GM13977 (cell line): Measurements from ENCODE around the gene CRYBA2.

Experiments used
- DNase-seq: peaks from one replicate; pipeline ENCODE4 v3.0.0; 2012; ENCODE audit warnings: low spot score
- CTCF ChIP-seq: IDR thresholded peaks from 2 replicates; pipeline ENCODE4 v1.5.1; 2012; ENCODE audit warnings: mild to moderate bottlenecking, control low read depth; ENCODE audit not compliant: insufficient read depth; ENCODE audit errors: extremely low read depth, missing control alignments
- in situ Hi-C: fragments of 300-500 bp; cut with MboI; formaldehyde crosslinking; loops from one replicate; pipeline ENCODE4 v1.12.0; 2022; ENCODE audit warnings: low sequenced_read_pairs, low pct_unique_long_range_greater_than_20kb, mixed read lengths, inconsistent platforms; ENCODE audit not compliant: unreplicated experiment

The CRYBA2 gene

GRCh38 chr2:219009294-219009693 is 16.1 kb upstream of the CRYBA2 start:
- no peak for DNase-seq
- no peak for TF ChIP-seq CTCF
- in situ Hi-C loops, result no loop called here

GRCh38 chr2:219003979-219004378 is 10.8 kb upstream of the CRYBA2 start:
- no peak for TF ChIP-seq CTCF

GRCh38 chr2:219003267-219003634 is 10.0 kb upstream of the CRYBA2 start:
- in situ Hi-C loops, result no loop called here
- no peak for TF ChIP-seq CTCF
- DNase-seq, result no peak

More at GRCh38 chr2:219003979-219004378, 10.8 kb upstream of the CRYBA2 start:
- no peak for DNase-seq
- in situ Hi-C loops, result no loop called here

- TF ChIP-seq CTCF, result peak; percentile 67
- no peak for DNase-seq
- in situ Hi-C loops, result no loop called here
Measured at GRCh38 chr2:219002395-219003266, 9.4 kb upstream of the CRYBA2 start.

GRCh38 chr2:219001577-219002394 is 8.6 kb upstream of the CRYBA2 start:
- TF ChIP-seq CTCF, result no peak
- in situ Hi-C loops, result no loop called here
- peak; percentile 70 for DNase-seq

- no peak for DNase-seq
- no peak for TF ChIP-seq CTCF
- in situ Hi-C loops, result no loop called here
Measured at GRCh38 chr2:219001100-219001576, 7.9 kb upstream of the CRYBA2 start.
